HL-60 (cell line): ENCODE measurements around the gene PGBD5.

Source experiments
- DNase-seq, 2 experiments: peaks; one replicate each; pipeline ENCODE4 v3.0.0-alpha.2; 2010 to 2020; ENCODE audit warnings: low read depth in 1 of 2, low spot score in 1 of 2
- H3K27ac ChIP-seq: fragments of 250-450 bp; sonication (Bioruptor Pico); replicated peaks from 2 replicates; pipeline ENCODE4 v1.5.1; 2020; ENCODE audit warnings: mild to moderate bottlenecking, moderate library complexity
- H3K27me3 ChIP-seq: fragments of 250-450 bp; sonication (Bioruptor Pico); 2 replicates; pipeline ENCODE4 v1.5.1; 2021; ENCODE audit warnings: mild to moderate bottlenecking, moderate library complexity; ENCODE audit not compliant: insufficient read depth, poor library complexity, severe bottlenecking
- H3K4me3 ChIP-seq: replicated peaks from 2 replicates; pipeline ENCODE4 v1.5.1; 2011; ENCODE audit warnings: mild to moderate bottlenecking, control low read depth, low read length; ENCODE audit not compliant: insufficient read depth
- CTCF ChIP-seq: IDR thresholded peaks from one replicate; pipeline ENCODE4 v1.5.1; 2011; ENCODE audit warnings: low read length, control low read depth, inconsistent platforms; ENCODE audit not compliant: insufficient read depth
- GABPA ChIP-seq: IDR thresholded peaks from 2 replicates; pipeline ENCODE4 v1.6.1; 2012; ENCODE audit warnings: low read depth
- POLR2AphosphoS5 ChIP-seq: IDR thresholded peaks from 2 replicates; pipeline ENCODE4 v1.6.1; 2012; ENCODE audit warnings: low read depth
- REST ChIP-seq: IDR thresholded peaks from 2 replicates; pipeline ENCODE4 v1.6.1; 2012; ENCODE audit warnings: low read depth; ENCODE audit not compliant: insufficient replicate concordance
- SPI1 ChIP-seq: IDR thresholded peaks from 2 replicates; pipeline ENCODE4 v1.6.1; 2012; ENCODE audit warnings: low read depth, mild to moderate bottlenecking, borderline replicate concordance

The PGBD5 gene

GRCh38 chr1:230382001-230382491 lies 44.1 kb downstream of the PGBD5 start:
- TF ChIP-seq REST (no peak), GABPA (no peak), SPI1 (no peak), POLR2AphosphoS5 (no peak), CTCF (no peak)
- DNase-seq = no peak
- H3K27ac ChIP-seq = no peak overlapping the region
- H3K27me3 ChIP-seq = peaks cover 3% of the 10 kb centered on the region
- H3K4me3 ChIP-seq = no peak overlapping the region

GRCh38 chr1:230381585-230381984 lies 44.5 kb downstream of the PGBD5 start:
- no peak for DNase-seq
- TF ChIP-seq SPI1 (no peak), REST (no peak), CTCF (no peak), POLR2AphosphoS5 (no peak)
- Histone ChIP-seq H3K4me3 (no peak overlapping the region), H3K27ac (no peak overlapping the region), H3K27me3 (peaks cover 3% of the 10 kb centered on the region)

- DNase-seq = no peak
- no peak for TF ChIP-seq GABPA
- TF ChIP-seq POLR2AphosphoS5 = no peak
- no peak for TF ChIP-seq REST
- no peak for TF ChIP-seq CTCF
- no peak for TF ChIP-seq SPI1
- Histone ChIP-seq H3K27me3 (peaks cover 3% of the 10 kb centered on the region), H3K4me3 (no peak overlapping the region), H3K27ac (no peak overlapping the region)
Observed at GRCh38 chr1:230381049-230381467, 45.1 kb downstream of the PGBD5 start.
